ENCODE data around the gene BTBD17. TPM values are rescaled to one million over a fixed set of nuclear protein-coding genes. Genes with fewer than 3 reads are reported as not detected.

BTBD17 gene
- total and polyA plus RNA-seq, 2 of the 8 experiments (the other 6 are each of a cell fraction or from before 2014, with no cell fraction given) = 7.0 to 14.8 TPM

DNA sequence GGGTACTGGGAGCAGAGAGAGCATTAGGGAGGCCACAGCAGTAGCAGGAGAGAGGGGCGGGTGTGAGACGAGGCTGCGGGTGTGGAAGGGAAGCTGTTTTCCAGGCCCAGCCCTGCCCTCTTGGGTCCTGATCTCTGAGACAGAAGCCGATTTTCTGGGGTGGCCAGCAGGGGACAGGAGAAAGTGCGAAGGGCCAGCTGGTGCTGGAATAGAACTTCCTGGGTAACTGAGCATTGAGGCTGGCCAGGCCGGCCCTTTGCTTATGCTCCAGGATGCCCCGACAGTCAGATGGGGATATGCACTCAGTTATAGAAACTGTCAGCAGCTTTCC is 804 bp downstream of the BTBD17 start:
- Histone ChIP-seq H3K4ac (replicated peaks; ENCODE audit: insufficient read length, low read depth, low read length) (no peak overlapping the region), H2BK12ac (ENCODE audit: low read depth, low read length) (peak overlapping the region; percentile 84; the same call in 1 of the 2 replicates), H2BK15ac (ENCODE audit: low read length) (no peak overlapping the region; the same call in 1 of the 2 replicates), H3K9ac (replicated peaks in 1 of 4; ENCODE audit: extremely low read depth in 1 of 4, low read depth in 3 of 4, low read length in 3 of 4) (no peak overlapping the region), H3K36me3 (ENCODE audit: control insufficient read depth in 2 of 4, insufficient read depth in 4 of 4, low read length in 3 of 4) (peaks cover 0 to 10% (median 0%) of the 10 kb centered on the region in 4 experiments; a peak in 1 of 8 replicates), H3K4me1 (replicated peaks in 1 of 4; ENCODE audit: control insufficient read depth in 3 of 4, insufficient read depth in 4 of 4, low read length in 3 of 4) (peaks cover 5 to 29% (median 19%) of the 10 kb centered on the region in 4 experiments), H3K4me2 (ENCODE audit: insufficient read depth in 1 of 2, low read depth in 2 of 2, low read length in 2 of 2) (peak overlapping the region; percentile 5 to 80; a peak in 2 of 4 replicates), H3K27ac (ENCODE audit: low read depth, low read length) (no peak overlapping the region), H3K56ac (replicated peaks; ENCODE audit: insufficient read length, low read depth, low read length) (no peak overlapping the region), H2AK5ac (ENCODE audit: low read depth, low read length) (no peak overlapping the region), H3K18ac (ENCODE audit: extremely low read depth, low read length) (peak overlapping the region; percentile 81), H4K91ac (replicated peaks; ENCODE audit: insufficient read length, low read length) (peak overlapping the region; percentile 2), H4K20me1 (replicated peaks in 1 of 2; ENCODE audit: control insufficient read depth in 1 of 2, insufficient read depth in 2 of 2, low read length in 2 of 2) (no peaks in the 10 kb centered on the region), H3K4me3 (ENCODE audit: extremely low read depth in 1 of 4, insufficient read depth in 2 of 4, low read depth in 3 of 4, low read length in 4 of 4) (peak overlapping the region in 3 of 4 experiments; percentile 23 to 54 (median 24); a peak in 4 of 8 replicates), H3K23me2 (ENCODE audit: low read depth, low read length) (peaks cover 1% of the 10 kb centered on the region), H2BK5ac (ENCODE audit: low read depth, low read length) (0 out of 2 replicates have a peak overlapping the region, but pooled peaks have one; percentile 83), H4K5ac (ENCODE audit: insufficient read length, low read depth, low read length) (no peak overlapping the region), H3K14ac (ENCODE audit: insufficient read length) (no peak overlapping the region), H3K9me3 (ENCODE audit: insufficient read depth in 2 of 2, low read depth in 1 of 2, low read length in 1 of 2) (no peaks in the 10 kb centered on the region), H4K8ac (ENCODE audit: extremely low read depth, insufficient read depth, low read length) (no peak overlapping the region), H3K79me2 (ENCODE audit: control insufficient read depth in 1 of 2, insufficient read depth in 2 of 2, low read length in 2 of 2) (no peaks in the 10 kb centered on the region), H3K27me3 (replicated peaks in 1 of 4; ENCODE audit: control insufficient read depth in 3 of 4, extremely low read depth in 1 of 4, insufficient read depth in 3 of 4, low read length in 3 of 4) (no peaks in the 10 kb centered on the region), H2BK20ac (ENCODE audit: low read length) (0 out of 2 replicates have a peak overlapping the region, but pooled peaks have one; percentile 61), H3K79me1 (ENCODE audit: low read depth, low read length) (no peaks in the 10 kb centered on the region), H2BK120ac (replicated peaks; ENCODE audit: low read depth, low read length) (no peak overlapping the region), H3K23ac (ENCODE audit: insufficient read length) (no peak overlapping the region), H2AFZ (ENCODE audit: low read length) (no peak overlapping the region)
- 53% methylated on average over 7 of the region's 7 CpGs; no CpG with 5 or more reads in 1 of the 2 experiments for WGBS, 2 experiments (ENCODE audit: extremely low coverage in 1 of 2, insufficient coverage in 1 of 2, insufficient read length in 1 of 2, insufficient replicate concordance in 2 of 2, low coverage in 1 of 2, low lambda C conversion rate in 2 of 2, missing lambda C conversion rate in 1 of 2)
- FAIRE-seq (no peak), DNase-seq (ENCODE audit: low read depth in 1 of 2, low spot score in 2 of 2) (no peak)
- no peak for TF ChIP-seq POLR2AphosphoS5 (IDR thresholded peaks at IDR 0.05; ENCODE audit: low read depth, low read length)
- TF ChIP-seq GABPA (IDR thresholded peaks at IDR 0.05; ENCODE audit: borderline replicate concordance, insufficient read depth, low read length) = no peak
- TF ChIP-seq CHD2 (IDR thresholded peaks at IDR 0.05; ENCODE audit: low read length) = no peak
- TF ChIP-seq, protein P1, sequence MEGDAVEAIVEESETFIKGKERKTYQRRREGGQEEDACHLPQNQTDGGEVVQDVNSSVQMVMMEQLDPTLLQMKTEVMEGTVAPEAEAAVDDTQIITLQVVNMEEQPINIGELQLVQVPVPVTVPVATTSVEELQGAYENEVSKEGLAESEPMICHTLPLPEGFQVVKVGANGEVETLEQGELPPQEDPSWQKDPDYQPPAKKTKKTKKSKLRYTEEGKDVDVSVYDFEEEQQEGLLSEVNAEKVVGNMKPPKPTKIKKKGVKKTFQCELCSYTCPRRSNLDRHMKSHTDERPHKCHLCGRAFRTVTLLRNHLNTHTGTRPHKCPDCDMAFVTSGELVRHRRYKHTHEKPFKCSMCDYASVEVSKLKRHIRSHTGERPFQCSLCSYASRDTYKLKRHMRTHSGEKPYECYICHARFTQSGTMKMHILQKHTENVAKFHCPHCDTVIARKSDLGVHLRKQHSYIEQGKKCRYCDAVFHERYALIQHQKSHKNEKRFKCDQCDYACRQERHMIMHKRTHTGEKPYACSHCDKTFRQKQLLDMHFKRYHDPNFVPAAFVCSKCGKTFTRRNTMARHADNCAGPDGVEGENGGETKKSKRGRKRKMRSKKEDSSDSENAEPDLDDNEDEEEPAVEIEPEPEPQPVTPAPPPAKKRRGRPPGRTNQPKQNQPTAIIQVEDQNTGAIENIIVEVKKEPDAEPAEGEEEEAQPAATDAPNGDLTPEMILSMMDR (IDR thresholded peaks at IDR 0.05; ENCODE audit: control extremely low read depth in 1 of 3, insufficient read depth in 1 of 3, low read depth in 1 of 3, low read length in 3 of 3) = peak in 2 of 3 experiments; percentile 16 to 32; a peak in 2 of 4 replicates
- TF ChIP-seq GTF2F1 (IDR thresholded peaks at IDR 0.05; ENCODE audit: borderline replicate concordance, low read depth, low read length) = no peak
- POLR2A ChIA-PET (ENCODE audit: partially characterized antibody) = interaction anchor here (1.1 to 1.3 kb wide), 4 partner anchors 9 to 94 kb away, joined by 3 to 4 read pairs (median 4); no protein-coding TSS in a partner anchor
- CTCF ChIA-PET (ENCODE audit: partially characterized antibody) = interaction anchor here (1.0 to 9.2 kb wide), 25 partner anchors 8 to 205 kb away, joined by 3 to 83 read pairs (median 7); partner anchors contain the start of gene GPR142
